HepG2 (cell line): ENCODE data around the gene GPC3. TPM values are rescaled to one million over a fixed set of nuclear protein-coding genes. Genes with fewer than 3 reads are reported as not detected.

ENCODE experiments used
- ATAC-seq: fragments of 200-7000 bp; cut with Tn5 transposase; 3 replicates; pipeline ENCODE4 v1.9.1; 2020; ENCODE audit warnings: mild to moderate bottlenecking, moderate library complexity
- BruUV-seq: library from RNA; stranded (reverse); fragments of 400-500 nt; replicated peaks from 2 replicates; lab custom pipeline; 2021; lab: Mats Ljungman, UMichigan
- CTCF ChIA-PET: fragments of 300-600 bp; formaldehyde crosslinking; extraction: SDS; loops from one replicate; lab custom pipeline; 2021; ENCODE audit warnings: low total read pairs, inconsistent platforms, low intra/inter-chr PET ratio; lab: Yijun Ruan, JAX
- POLR2A ChIA-PET: fragments of 350-600 bp; sonication (Branson Sonifier 250); formaldehyde crosslinking; loops from one replicate; lab custom pipeline; 2020; ENCODE audit warnings: antibody characterized with exemption, inconsistent platforms; lab: Yijun Ruan, JAX
- DNase-seq: peaks from one replicate; pipeline ENCODE4 v3.0.0-alpha.2; 2015; ENCODE audit warnings: low spot score
- FAIRE-seq: peaks from 3 replicates; lab custom pipeline; 2011; peaks lifted over from hg19 to GRCh38; lab: Jason Lieb, UNC
- H2AFZ ChIP-seq: one replicate; pipeline ENCODE4 v1.6.1; 2011; ENCODE audit warnings: low read length, inconsistent platforms
- H3K27ac ChIP-seq: fragments of 300-600 bp; 3 replicates; pipeline ENCODE4 v1.8.0; 2011; ENCODE audit warnings: mixed run types, mild to moderate bottlenecking, mixed read lengths, low read length, inconsistent platforms; ENCODE audit not compliant: insufficient read depth; ENCODE audit errors: extremely low read length
- H3K27me3 ChIP-seq, 2 experiments: fragments of 200-600 bp in 1 of 2; 2 replicates in 1 of 2; 3 replicates in 1 of 2; pipeline versions ENCODE4 v1.6.0 to v1.8.0; 2011; ENCODE audit warnings: low read length in 2 of 2, mild to moderate bottlenecking in 2 of 2, moderate library complexity in 2 of 2, inconsistent platforms in 1 of 2; ENCODE audit not compliant: insufficient read depth in 2 of 2, control insufficient read depth in 1 of 2
- H3K36me3 ChIP-seq, 2 experiments: fragments of 200-600 bp in 1 of 2; replicated peaks in 1 of 2; 2 replicates in 1 of 2; 3 replicates in 1 of 2; pipeline versions ENCODE4 v1.5.1 to v1.8.0; 2011; ENCODE audit warnings: low read length in 2 of 2, inconsistent platforms in 1 of 2; ENCODE audit not compliant: insufficient read depth in 2 of 2, control insufficient read depth in 1 of 2
- H3K4me1 ChIP-seq: 2 replicates; pipeline ENCODE4 v1.5.1; 2012; ENCODE audit warnings: low read length, inconsistent platforms; ENCODE audit not compliant: insufficient read depth
- H3K4me2 ChIP-seq: 2 replicates; pipeline ENCODE4 v1.6.0; 2011; ENCODE audit warnings: low read depth, low read length, inconsistent platforms
- H3K4me3 ChIP-seq, 3 experiments: fragments of 200-600 bp in 1 of 3; sonication (generic), shearing (Covaris generic) in 1 of 3; replicated peaks in 1 of 3; 2 replicates each; pipeline ENCODE4 v1.5.1; 2011 to 2016; ENCODE audit warnings: low read length in 3 of 3, inconsistent platforms in 2 of 3, low read depth in 2 of 3, mild to moderate bottlenecking in 2 of 3, control low read depth in 1 of 3, mixed read lengths in 1 of 3; ENCODE audit not compliant: insufficient read depth in 1 of 3
- H3K79me2 ChIP-seq: one replicate; pipeline ENCODE4 v1.6.1; 2011; ENCODE audit warnings: low read length, inconsistent platforms; ENCODE audit not compliant: insufficient read depth
- H3K9ac ChIP-seq: 2 replicates; pipeline ENCODE4 v1.6.0; 2011; ENCODE audit warnings: mild to moderate bottlenecking, low read depth, low read length, inconsistent platforms; ENCODE audit not compliant: insufficient read depth
- H3K9me3 ChIP-seq: 2 replicates; pipeline ENCODE4 v1.5.1; 2012; ENCODE audit warnings: mild to moderate bottlenecking, low read length
- H4K20me1 ChIP-seq: 2 replicates; pipeline ENCODE4 v1.6.0; 2011; ENCODE audit warnings: inconsistent platforms, mild to moderate bottlenecking, low read length, moderate library complexity; ENCODE audit not compliant: insufficient read depth
- CAMTA2 ChIP-seq: sonication (generic); formaldehyde crosslinking; IDR thresholded peaks from 2 replicates; pipeline ENCODE4 v1.4.0; 2020; ENCODE audit warnings: mild to moderate bottlenecking, missing genetic modification reagents, borderline replicate concordance
- CHCHD3 ChIP-seq: sonication (generic); formaldehyde crosslinking; IDR thresholded peaks from 2 replicates; pipeline ENCODE4 v1.8.0; 2022; ENCODE audit warnings: mild to moderate bottlenecking, missing genetic modification reagents, moderate library complexity
- DZIP1 ChIP-seq: sonication (generic); formaldehyde crosslinking; IDR thresholded peaks from 2 replicates; pipeline ENCODE4 v1.5.0; 2020; ENCODE audit warnings: mild to moderate bottlenecking, missing genetic modification reagents
- ZNF670 ChIP-seq: sonication (generic); formaldehyde crosslinking; IDR thresholded peaks from 2 replicates; pipeline ENCODE4 v1.8.0; 2022; ENCODE audit warnings: mild to moderate bottlenecking, missing genetic modification reagents, borderline replicate concordance
- ZNF790 ChIP-seq: sonication (generic); formaldehyde crosslinking; IDR thresholded peaks from 2 replicates; pipeline ENCODE4 v1.8.0; 2022; ENCODE audit warnings: missing genetic modification reagents, mild to moderate bottlenecking, borderline replicate concordance
- WGBS: methylation state at CpG from one replicate; pipeline ENCODE4 v1.1.6; 2017; ENCODE audit warnings: low lambda C conversion rate; 5-methylcytosine and 5-hydroxymethylcytosine counted together
- in situ Hi-C: cut with HindIII; loops from 2 replicates; pipeline ENCODE4 v1.10.0; 2017; ENCODE audit warnings: low pct_unique_long_range_greater_than_20kb; ENCODE audit not compliant: extremely low pct_ligation_motif_present
- intact Hi-C: fragments of 100-400 bp; cut with micrococcal nuclease; formaldehyde crosslinking; loops from one replicate; pipeline ENCODE4 v1.10.0; 2022; ENCODE audit not compliant: unreplicated experiment
- polyA plus RNA-seq, 8 experiments: library from polyadenylated mRNA; depleted of rRNA in 3 of 8; stranded (reverse) in 7 of 8; unstranded in 1 of 8; fragments of >200 nt; fragmentation: Illumina TruSeq in 4 of 8; extraction: Trizol in 4 of 8; gene quantifications; 2 replicates each; pipeline versions ENCODE4 v1.2.1 to v1.2.3, GENCODE V29; 2011 to 2016; ENCODE audit warnings: low read depth in 4 of 8, missing spikeins in 1 of 8, mixed read lengths in 1 of 8; ENCODE audit not compliant: insufficient read depth in 1 of 8
- small RNA-seq, 3 experiments: library from RNA; depleted of rRNA; stranded (forward); fragments of <200 nt; gene quantifications; one replicate each; pipeline ENCODE3, GENCODE V24; 2012; ENCODE audit warnings: low read depth in 2 of 3, low replicate concordance in 1 of 3; ENCODE audit not compliant: insufficient read length in 3 of 3, insufficient read depth in 2 of 3
- total RNA-seq, 5 experiments: library from RNA; depleted of rRNA; stranded (reverse); fragments of >200 nt; fragmentation: Illumina TruSeq; extraction: Trizol; gene quantifications; 2 replicates each; pipeline ENCODE4 v1.2.3, GENCODE V29; 2016; ENCODE audit warnings: low read depth in 1 of 5

Gene GPC3
- total and polyA plus RNA-seq, 2 of the 13 experiments (the other 11 are each of a cell fraction or from before 2014, with no cell fraction given) = 1,799 to 3,263 TPM

- CTCF ChIA-PET = no interaction called here
- no peak overlapping the region for H3K4me3 ChIP-seq
- H3K9ac ChIP-seq = no peak overlapping the region
These were observed 492.0 kb downstream of the GPC3 start for GRCh38 chrX:133493366-133493765.

GRCh38 chrX:133490955-133491354 is 494.4 kb downstream of the GPC3 start:
- 0% methylated on average over 1 of the region's 1 CpG for WGBS
- no peak for FAIRE-seq

More at GRCh38 chrX:133493366-133493765, 492.0 kb downstream of the GPC3 start:
- Histone ChIP-seq H3K9me3 (no peaks in the 10 kb centered on the region), H3K4me2 (no peak overlapping the region), H3K27ac (no peak overlapping the region), H3K36me3 (no peaks in the 10 kb centered on the region), H3K4me1 (no peaks in the 10 kb centered on the region), H3K27me3 (no peaks in the 10 kb centered on the region), H4K20me1 (no peaks in the 10 kb centered on the region), H3K79me2 (no peaks in the 10 kb centered on the region), H2AFZ (no peak overlapping the region)
- in situ Hi-C loops = no loop called here
- POLR2A ChIA-PET = no interaction called here
- FAIRE-seq (no peak), DNase-seq (no peak), ATAC-seq (no peak)
- intact Hi-C loops = no loop called here
- BruUV-seq = no TSS peak
- TF ChIP-seq ZNF670 (CRISPR knock-in tag) (no peak), ZNF790 (CRISPR knock-in tag) (no peak), CHCHD3 (CRISPR knock-in tag) (no peak), DZIP1 (CRISPR knock-in tag) (no peak)
- WGBS = 0% methylated on average over 2 of the region's 4 CpGs

More at GRCh38 chrX:133490955-133491354, 494.4 kb downstream of the GPC3 start:
- H3K27ac ChIP-seq = no peak overlapping the region
- H3K4me1 ChIP-seq = no peaks in the 10 kb centered on the region
- BruUV-seq = no TSS peak
- H3K79me2 ChIP-seq = no peaks in the 10 kb centered on the region
- H3K9ac ChIP-seq = no peak overlapping the region
- CTCF ChIA-PET = no interaction called here
- TF ChIP-seq CAMTA2 (CRISPR knock-in tag) = no peak
- no peaks in the 10 kb centered on the region for H3K36me3 ChIP-seq
- no peaks in the 10 kb centered on the region for H4K20me1 ChIP-seq
- no peak overlapping the region for H2AFZ ChIP-seq
- DNase-seq (no peak), ATAC-seq (no peak)
- intact Hi-C loops (no loop called here), in situ Hi-C loops (no loop called here)
- POLR2A ChIA-PET = no interaction called here
- H3K27me3 ChIP-seq = no peaks in the 10 kb centered on the region
- no peak overlapping the region for H3K4me2 ChIP-seq
- no peaks in the 10 kb centered on the region for H3K9me3 ChIP-seq
- H3K4me3 ChIP-seq = no peak overlapping the region

Small RNAs within 50 kb of the gene (small RNA-seq; reads per million reads assigned to genes)
- gene RNU6-203P = 0 reads per million in 3 experiments
